ENCODE data around the gene RAB6B. TPM values are rescaled to one million over a fixed set of nuclear protein-coding genes. Genes with fewer than 3 reads are reported as not detected.

RAB6B gene
- polyA plus RNA-seq, 1 experiment = 2.2 TPM

- H3K9me3 ChIP-seq (ENCODE audit: control insufficient read depth, insufficient read depth, low read length) = no peaks in the 10 kb centered on the region
- POLR2A ChIA-PET = no interaction called here
- H3K27me3 ChIP-seq (ENCODE audit: control insufficient read depth, insufficient read depth, low read length) = peaks cover 31% of the 10 kb centered on the region
- no peak overlapping the region for H3K27ac ChIP-seq (ENCODE audit: low read depth, low read length)
- no peak for TF ChIP-seq CTCF (IDR thresholded peaks at IDR 0.05; ENCODE audit: low read depth, low read length)
- H3K4me3 ChIP-seq (ENCODE audit: low read depth, low read length) = no peak overlapping the region
- CTCF ChIA-PET = no interaction called here
- DNase-seq (ENCODE audit: low read depth, low spot score) = no peak
Observed at GRCh38 chr3:133870822-133871221, 24.9 kb downstream of the RAB6B start.

- no peaks in the 10 kb centered on the region for H3K9me3 ChIP-seq (ENCODE audit: control insufficient read depth, insufficient read depth, low read length)
- peaks cover 38% of the 10 kb centered on the region for H3K27me3 ChIP-seq (ENCODE audit: control insufficient read depth, insufficient read depth, low read length)
- TF ChIP-seq CTCF (IDR thresholded peaks at IDR 0.05; ENCODE audit: low read depth, low read length) = no peak
- no peak overlapping the region for H3K4me3 ChIP-seq (ENCODE audit: low read depth, low read length)
- DNase-seq (ENCODE audit: low read depth, low spot score) = no peak
- CTCF ChIA-PET = no interaction called here
- H3K27ac ChIP-seq (ENCODE audit: low read depth, low read length) = no peak overlapping the region
- POLR2A ChIA-PET = no interaction called here
Observed at GRCh38 chr3:133869586-133869985, 26.1 kb downstream of the RAB6B start.

GRCh38 chr3:133868758-133869475 is 26.8 kb downstream of the RAB6B start:
- ChIA-PET POLR2A (no interaction called here), CTCF (no interaction called here)
- Histone ChIP-seq H3K27me3 (ENCODE audit: control insufficient read depth, insufficient read depth, low read length) (peaks cover 40% of the 10 kb centered on the region), H3K27ac (ENCODE audit: low read depth, low read length) (no peak overlapping the region), H3K4me3 (ENCODE audit: low read depth, low read length) (no peak overlapping the region), H3K9me3 (ENCODE audit: control insufficient read depth, insufficient read depth, low read length) (no peaks in the 10 kb centered on the region)
- DNase-seq (ENCODE audit: low read depth, low spot score) = no peak
- TF ChIP-seq CTCF (IDR thresholded peaks at IDR 0.05; ENCODE audit: low read depth, low read length) = no peak

GRCh38 chr3:133868186-133868585 is 27.5 kb downstream of the RAB6B start:
- CTCF ChIA-PET = interaction anchor here (0.5 kb wide), 1 partner anchor 1602 kb away, joined by 4 read pairs; no protein-coding TSS in a partner anchor
- no peak overlapping the region for H3K4me3 ChIP-seq (ENCODE audit: low read depth, low read length)
- no peaks in the 10 kb centered on the region for H3K9me3 ChIP-seq (ENCODE audit: control insufficient read depth, insufficient read depth, low read length)
- no peak overlapping the region for H3K27ac ChIP-seq (ENCODE audit: low read depth, low read length)
- peaks cover 40% of the 10 kb centered on the region for H3K27me3 ChIP-seq (ENCODE audit: control insufficient read depth, insufficient read depth, low read length)
- POLR2A ChIA-PET = no interaction called here
- no peak for DNase-seq (ENCODE audit: low read depth, low spot score)
- TF ChIP-seq CTCF (IDR thresholded peaks at IDR 0.05; ENCODE audit: low read depth, low read length) = no peak

GRCh38 chr3:133866141-133866540 is 29.5 kb downstream of the RAB6B start:
- peaks cover 40% of the 10 kb centered on the region for H3K27me3 ChIP-seq (ENCODE audit: control insufficient read depth, insufficient read depth, low read length)
- POLR2A ChIA-PET = no interaction called here
- no peak overlapping the region for H3K4me3 ChIP-seq (ENCODE audit: low read depth, low read length)
- no peaks in the 10 kb centered on the region for H3K9me3 ChIP-seq (ENCODE audit: control insufficient read depth, insufficient read depth, low read length)
- TF ChIP-seq CTCF (IDR thresholded peaks at IDR 0.05; ENCODE audit: low read depth, low read length) = no peak
- CTCF ChIA-PET = no interaction called here
- no peak overlapping the region for H3K27ac ChIP-seq (ENCODE audit: low read depth, low read length)
- no peak for DNase-seq (ENCODE audit: low read depth, low spot score)
